ENCODE results near the gene KRTAP10-1.
A peak's percentile ranks its signal among the peaks of the same experiment; 100 is the strongest.

Gene KRTAP10-1

DNA sequence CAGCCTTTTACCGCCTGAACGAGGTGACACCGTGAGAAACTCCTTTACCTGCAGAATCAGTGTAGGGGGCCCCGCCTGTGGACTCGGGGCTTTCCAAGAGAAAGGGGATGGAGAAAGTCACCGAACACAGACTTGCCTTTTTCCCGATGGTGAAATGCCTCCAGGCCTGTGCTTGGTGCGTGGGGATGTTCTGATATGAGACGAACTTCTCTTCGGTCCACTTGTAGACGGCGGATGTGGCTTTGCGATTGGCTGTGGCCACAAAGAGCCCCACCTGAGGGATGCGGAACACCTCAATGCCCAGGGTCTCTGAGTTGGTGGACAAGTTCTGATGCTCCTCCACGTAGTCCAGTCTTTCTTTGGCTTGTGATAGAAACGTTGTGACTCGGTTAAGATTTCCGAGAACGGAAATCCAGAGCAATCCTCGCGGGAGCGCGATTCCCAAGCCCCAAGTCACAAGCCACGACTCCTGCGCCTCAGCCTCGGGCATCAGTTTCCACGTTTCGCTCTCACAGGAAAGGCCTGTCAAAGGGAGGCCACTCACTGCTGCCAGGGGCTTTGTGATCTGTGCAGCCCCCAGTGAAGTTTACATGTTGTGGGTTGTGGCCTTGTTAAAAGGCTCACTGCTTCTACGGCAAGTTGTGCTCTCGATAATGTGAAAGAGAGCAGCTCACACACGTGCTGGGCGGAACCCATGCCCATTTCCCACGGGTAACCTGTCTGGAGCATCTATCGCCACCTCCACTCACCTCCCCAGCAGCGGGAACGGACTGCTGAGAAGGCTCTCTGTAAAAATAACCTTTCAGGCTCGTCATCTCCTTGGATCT, 12.6 kb downstream of the KRTAP10-1 start:
- DNase-seq, result no peak

DNA sequence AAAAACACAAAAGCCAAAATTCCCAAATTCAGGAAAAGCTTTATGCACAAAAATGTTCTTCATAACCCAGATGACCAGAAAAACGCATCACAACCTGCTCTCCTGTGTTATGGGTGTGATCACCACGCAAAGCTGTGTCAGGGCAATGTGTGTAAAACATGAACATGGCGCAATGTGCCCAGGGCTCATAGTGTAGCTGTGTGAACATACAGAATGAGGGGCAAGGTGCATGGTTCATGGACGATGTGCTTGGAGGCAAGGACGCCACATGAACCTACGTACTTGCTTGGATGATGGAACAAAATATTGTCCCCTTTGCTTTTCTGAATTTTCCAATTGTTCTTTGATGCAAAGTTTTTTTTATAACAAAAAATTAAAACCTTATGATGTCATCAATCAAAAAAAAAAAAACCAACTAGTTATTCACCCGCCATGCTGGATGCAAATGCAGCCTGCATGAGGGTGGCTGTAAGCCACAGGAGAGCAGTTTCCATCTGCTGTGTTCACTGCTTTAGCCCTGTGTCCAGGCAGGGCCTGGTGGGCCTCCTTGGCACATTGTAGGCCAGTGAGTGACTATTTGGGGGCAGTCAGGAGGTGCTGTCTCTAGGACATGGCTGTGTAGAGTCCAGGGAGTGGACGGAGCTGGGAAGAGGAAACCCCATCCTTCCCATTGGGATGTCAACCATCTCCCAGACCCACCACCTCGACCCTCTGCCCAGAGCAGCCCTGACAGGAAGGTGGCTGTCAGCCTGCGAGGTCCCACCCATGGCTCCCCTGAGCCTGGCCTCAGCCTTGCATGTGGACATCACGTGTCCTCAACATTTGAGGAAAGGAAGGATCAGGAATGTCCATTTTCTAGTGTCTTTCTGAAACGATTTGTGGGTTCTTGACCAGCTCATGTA, 13.6 kb downstream of the KRTAP10-1 start:
- DNase-seq, result no peak

- DNase-seq, result no peak
Observed at GRCh38 chr21:44525391-44526095, 14.5 kb downstream of the KRTAP10-1 start.

- no peak for DNase-seq
Observed at GRCh38 chr21:44524414-44525371, 15.3 kb downstream of the KRTAP10-1 start.

DNA sequence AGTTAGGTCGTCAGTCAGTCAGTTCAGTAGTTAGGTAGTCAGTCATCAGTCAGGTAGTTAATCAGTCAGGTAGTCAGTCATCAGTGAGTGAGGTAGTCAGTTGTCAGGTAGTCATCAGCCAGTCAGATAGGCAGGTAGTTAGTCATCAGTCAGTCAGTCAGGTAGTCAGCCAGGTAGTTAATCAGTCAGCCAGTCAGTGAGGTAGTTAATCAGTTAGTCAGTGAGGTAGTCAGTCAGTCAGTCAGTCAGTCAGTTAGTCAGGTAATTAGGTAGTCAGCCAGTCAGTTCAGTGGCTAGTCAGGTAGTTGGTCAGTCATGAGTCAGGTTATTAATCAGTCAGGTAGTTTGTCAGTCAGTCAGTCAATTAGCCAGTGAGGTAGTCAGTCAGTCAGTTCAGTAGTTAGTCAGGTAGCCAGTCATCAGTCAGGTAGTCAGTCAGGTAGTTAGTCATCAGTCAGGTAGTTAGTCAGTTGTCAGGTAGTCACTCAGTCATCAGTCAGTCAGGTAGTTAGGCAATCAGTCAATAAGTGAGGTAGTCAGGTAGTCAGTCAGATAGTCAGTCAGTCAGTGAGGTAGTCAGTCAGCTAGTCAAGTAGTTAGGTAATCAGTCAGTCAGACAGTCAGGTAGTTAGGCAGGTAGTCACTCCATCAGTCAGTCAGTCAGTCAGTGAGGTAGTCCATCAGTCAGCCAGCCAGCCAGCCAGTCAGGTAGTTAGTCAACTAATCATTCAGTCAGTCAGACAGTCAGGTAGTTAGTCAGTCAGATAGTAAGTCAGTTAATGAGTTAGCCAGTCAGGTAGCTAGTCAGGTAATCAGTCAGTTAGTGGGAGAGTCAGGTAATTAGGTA, 16.2 kb downstream of the KRTAP10-1 start:
- no peak for DNase-seq

GRCh38 chr21:44522753-44523204, 17.2 kb downstream of the KRTAP10-1 start:
- no peak for DNase-seq

DNA sequence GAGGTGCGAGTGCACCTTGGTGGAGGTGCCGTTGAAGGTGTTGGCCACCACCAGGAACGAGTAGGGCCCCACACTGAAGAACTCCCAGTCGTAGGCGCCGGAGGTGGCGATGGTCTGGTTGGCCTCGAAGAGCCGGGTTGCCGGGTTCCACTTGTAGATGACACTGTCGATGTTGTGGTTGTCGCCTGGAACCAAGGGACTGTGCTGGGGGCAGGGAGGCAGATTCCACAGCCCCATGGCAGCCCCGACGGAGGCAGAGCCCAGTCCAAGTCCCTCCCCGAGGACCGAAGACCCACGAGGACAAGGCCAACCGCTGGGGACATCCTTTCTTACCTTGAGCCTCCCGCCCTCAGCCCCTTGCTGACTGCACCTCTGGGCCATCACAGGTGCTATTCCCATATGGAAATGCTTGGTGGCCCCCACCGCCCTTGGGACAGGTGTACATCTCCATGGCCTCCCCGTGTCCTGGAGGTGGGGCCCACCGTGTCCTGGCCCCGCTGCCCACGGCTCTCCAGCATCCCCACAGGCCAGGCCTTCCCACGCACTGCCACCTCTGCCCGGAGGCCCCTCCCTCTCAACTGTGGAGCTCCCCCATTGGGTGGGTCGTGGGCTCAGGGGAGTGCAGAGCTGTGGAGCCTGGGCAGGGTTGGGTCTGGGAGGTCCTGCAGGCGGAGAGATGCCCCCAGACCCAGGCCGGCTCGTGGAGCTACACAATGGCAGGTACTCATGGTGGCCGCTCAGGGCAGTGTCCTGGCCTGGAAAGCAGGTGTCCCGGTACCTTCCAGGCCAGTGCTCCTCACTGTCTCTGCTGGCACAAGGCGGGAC, 17.9 kb downstream of the KRTAP10-1 start:
- DNase-seq, result no peak

- DNase-seq, result no peak
Observed at GRCh38 chr21:44521301-44521927, 18.6 kb downstream of the KRTAP10-1 start.

GRCh38 chr21:44520326-44521300, 19.4 kb downstream of the KRTAP10-1 start:
- no peak for DNase-seq

DNA sequence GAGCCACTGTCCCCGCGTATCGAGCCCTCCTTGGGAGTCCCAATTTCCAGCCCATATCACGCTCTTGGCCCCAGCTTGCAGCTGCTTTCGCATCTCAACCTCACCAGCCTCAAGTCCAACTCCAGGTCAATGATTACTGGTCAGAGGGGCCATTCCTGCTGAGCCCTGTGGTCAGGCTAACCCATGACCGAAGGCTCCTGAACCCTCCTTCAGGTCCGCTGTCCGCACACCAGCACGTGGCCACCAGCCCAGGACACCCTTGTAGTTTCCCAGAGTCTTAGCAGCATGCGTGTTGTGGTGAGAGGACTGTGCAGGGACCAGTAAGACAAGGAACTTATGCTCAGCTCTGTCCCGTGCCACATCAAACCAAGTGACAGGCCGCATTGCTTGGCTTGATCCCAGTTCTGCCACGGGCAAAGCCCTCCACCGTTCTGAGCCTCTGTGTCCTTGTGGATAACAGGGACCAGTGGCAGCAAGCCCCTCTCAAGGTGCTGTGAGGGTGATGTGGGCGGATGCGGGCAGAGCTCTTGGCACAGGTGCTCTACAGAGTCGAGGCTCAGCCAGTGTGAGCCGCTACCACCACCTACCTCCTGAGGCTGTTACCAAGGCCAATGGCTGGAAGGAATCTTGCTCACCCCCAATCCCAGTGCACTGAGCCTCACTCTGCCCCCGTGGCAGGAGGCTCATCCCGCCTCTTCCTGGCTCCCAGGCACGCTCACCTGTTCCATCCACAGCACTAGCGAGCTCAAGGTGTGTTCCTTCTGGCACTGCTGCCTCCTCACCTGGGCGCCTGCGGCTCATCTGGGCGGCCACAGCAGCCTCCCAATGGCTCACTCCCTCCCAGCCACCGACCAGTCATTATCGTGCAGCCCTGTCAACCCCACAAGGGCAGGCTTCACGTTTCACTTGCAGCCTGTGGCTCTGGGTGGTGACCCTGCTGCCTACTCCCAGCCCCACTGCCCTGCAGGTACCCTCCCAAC, 20.4 kb downstream of the KRTAP10-1 start:
- DNase-seq, result no peak

DNA sequence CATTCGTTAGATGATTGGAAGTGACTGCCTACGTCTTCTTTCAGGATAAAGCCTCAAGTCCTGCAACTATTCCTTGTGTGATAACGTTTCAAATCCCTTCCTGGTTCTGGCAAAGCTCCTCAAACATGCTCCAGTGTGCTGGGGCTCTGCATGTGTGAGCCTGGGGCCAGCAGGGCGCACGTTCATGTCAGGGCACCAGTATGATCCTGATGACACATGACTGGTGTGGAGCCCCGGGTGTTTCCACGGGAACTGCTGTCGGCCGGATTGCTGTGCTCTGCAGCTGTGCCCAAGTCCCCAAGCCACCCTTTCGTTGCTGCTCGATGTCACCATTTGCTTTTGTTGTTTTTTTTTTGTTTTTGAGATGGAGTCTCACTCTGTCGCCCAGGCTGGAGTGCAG, 21.3 kb downstream of the KRTAP10-1 start:
- no peak for DNase-seq

DNA sequence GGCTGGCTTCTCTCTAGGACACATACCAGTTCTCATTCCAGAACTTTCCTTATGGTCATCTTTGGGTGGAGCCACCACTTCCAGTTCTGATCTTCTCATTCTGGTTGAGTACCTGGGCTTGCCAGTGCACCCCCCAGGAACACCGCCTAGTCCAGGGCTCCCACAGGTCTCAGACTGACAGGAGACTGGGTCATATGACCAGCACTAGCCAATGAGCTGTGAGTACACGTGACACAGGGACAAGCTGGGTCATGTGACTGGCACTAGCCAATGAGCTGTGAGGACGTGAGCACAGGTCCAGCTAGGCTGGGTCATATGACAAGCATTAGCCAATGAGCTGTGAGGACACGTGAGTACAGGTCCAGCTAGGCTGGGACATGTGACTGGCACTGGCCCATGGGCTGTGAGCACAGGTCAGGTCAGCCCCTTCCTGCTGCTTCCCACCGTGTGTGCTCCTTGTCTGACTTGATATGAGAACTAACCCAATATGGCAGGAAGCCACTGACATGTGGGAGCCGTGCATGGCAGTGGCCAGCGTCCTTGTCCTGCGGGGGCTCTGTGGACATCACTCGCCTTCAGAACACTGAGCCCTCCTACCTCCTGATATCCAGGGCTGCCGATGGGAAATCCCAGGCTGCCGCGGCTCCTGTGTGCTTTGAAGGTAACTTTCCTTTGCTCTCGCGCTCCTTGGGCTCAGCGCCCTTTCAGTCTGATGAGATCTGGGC, 22.7 kb downstream of the KRTAP10-1 start:
- DNase-seq, result peak; percentile 95 to 97

DNA sequence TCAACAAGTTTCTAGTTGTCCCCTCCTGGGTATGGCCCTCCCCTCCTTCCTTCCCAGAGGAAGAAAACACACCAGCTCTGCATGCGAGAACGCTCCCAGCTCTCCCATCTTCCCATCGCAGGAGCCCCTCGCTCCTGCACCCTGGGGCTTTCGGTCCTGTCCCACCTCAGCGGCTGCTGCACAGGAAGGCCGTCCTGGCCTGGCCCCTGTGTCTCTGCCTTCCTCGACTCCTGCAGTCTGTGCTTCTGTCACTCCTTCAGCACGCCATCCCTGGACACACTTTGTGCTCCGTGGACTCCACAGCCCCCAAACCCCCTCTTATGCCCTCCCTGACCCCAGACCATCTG, 23.2 kb downstream of the KRTAP10-1 start:
- DNase-seq, result no peak

- DNase-seq, result no peak
Observed at GRCh38 chr21:44516342-44516741, 23.7 kb downstream of the KRTAP10-1 start.

DNA sequence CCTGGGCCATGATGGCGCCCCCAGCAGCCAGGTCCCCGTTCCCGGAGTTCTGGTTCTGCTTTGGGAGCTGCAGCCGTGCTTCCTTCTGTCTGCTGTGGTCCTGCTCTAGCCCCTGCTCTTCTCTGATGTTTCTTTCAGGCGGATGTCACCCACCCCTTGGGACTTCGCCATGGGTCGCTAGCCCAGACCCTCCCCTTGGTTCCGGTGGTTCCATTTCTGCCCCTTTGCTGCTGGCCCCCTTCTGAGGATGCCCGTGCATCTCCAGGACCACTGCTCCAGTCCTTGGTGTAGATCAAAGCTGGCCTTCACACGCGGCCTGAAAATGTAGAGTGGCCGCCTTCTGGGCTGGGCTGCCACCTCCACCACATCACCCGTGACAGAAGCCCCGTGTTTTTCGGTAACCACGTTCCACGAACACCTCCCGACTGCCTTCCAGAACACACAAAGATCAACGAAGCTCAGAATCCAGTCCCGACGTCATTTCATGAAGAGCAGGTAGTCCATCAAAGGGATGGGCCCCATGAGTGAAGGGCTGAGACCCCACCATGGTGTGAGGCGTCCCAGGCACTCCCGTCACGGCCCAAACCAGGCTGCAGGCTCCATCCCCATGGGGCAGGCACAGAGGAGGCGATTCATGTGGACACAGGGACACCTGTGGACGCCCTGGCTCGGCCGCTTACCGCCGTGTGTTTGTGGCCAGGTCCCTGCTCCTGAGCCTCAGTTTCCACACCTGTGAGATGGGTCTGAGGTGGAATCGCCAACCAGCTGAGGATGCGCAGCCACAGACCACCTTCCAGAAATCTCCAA, 24.4 kb downstream of the KRTAP10-1 start:
- DNase-seq, result no peak

All from NCI-H1930 (cell line).